Endothelial cell (in vitro differentiated cells): ENCODE measurements around the gene LGMN. TPM values are rescaled to one million over a fixed set of nuclear protein-coding genes. Genes with fewer than 3 reads are reported as not detected.

Experiments
- DNase-seq: peaks from one replicate; pipeline ENCODE4 v3.0.0; 2021; ENCODE audit warnings: low spot score
- H3K27ac Mint-ChIP-seq: one replicate; pipeline ENCODE4 v1.8.0; 2021; ENCODE audit warnings: mixed read lengths, inconsistent platforms; ENCODE audit not compliant: unreplicated experiment
- H3K27me3 Mint-ChIP-seq: one replicate; pipeline ENCODE4 v1.8.0; 2021; ENCODE audit warnings: mild to moderate bottlenecking, moderate library complexity, mixed read lengths, inconsistent platforms; ENCODE audit not compliant: unreplicated experiment
- H3K36me3 Mint-ChIP-seq: one replicate; pipeline ENCODE4 v1.8.0; 2021; ENCODE audit warnings: mild to moderate bottlenecking, low read depth, mixed read lengths, inconsistent platforms; ENCODE audit not compliant: unreplicated experiment
- H3K4me1 Mint-ChIP-seq: one replicate; pipeline ENCODE4 v1.8.0; 2021; ENCODE audit warnings: mild to moderate bottlenecking, mixed read lengths, inconsistent platforms; ENCODE audit not compliant: unreplicated experiment
- H3K4me3 Mint-ChIP-seq: one replicate; pipeline ENCODE4 v1.8.0; 2021; ENCODE audit warnings: mild to moderate bottlenecking, mixed read lengths, inconsistent platforms; ENCODE audit not compliant: unreplicated experiment
- H3K9me3 Mint-ChIP-seq: one replicate; pipeline ENCODE4 v1.8.0; 2021; ENCODE audit warnings: mixed read lengths, inconsistent platforms; ENCODE audit not compliant: unreplicated experiment
- total RNA-seq: library from RNA; stranded (reverse); fragmentation: NEBNext Ultra II Directional; extraction: Animal tissue kit (Norgen Biotek cat#: 25700); gene quantifications from one replicate; pipeline ENCODE4 v1.2.1, GENCODE V29; 2021; ENCODE audit not compliant: unreplicated experiment
- TF ChIP-seq, protein P1 (sequence below): fragments of 200-600 bp; sonication (generic); IDR thresholded peaks from one replicate; pipeline ENCODE4 v1.5.0; 2021; ENCODE audit warnings: antibody characterized with exemption; ENCODE audit not compliant: unreplicated experiment

LGMN gene
- total RNA-seq, 1 donor from 2014 or later = 97.6 TPM

- peaks cover 3% of the 10 kb centered on the region for H3K36me3 Mint-ChIP-seq
- TF ChIP-seq, protein P1, sequence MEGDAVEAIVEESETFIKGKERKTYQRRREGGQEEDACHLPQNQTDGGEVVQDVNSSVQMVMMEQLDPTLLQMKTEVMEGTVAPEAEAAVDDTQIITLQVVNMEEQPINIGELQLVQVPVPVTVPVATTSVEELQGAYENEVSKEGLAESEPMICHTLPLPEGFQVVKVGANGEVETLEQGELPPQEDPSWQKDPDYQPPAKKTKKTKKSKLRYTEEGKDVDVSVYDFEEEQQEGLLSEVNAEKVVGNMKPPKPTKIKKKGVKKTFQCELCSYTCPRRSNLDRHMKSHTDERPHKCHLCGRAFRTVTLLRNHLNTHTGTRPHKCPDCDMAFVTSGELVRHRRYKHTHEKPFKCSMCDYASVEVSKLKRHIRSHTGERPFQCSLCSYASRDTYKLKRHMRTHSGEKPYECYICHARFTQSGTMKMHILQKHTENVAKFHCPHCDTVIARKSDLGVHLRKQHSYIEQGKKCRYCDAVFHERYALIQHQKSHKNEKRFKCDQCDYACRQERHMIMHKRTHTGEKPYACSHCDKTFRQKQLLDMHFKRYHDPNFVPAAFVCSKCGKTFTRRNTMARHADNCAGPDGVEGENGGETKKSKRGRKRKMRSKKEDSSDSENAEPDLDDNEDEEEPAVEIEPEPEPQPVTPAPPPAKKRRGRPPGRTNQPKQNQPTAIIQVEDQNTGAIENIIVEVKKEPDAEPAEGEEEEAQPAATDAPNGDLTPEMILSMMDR = no peak
- H3K27me3 Mint-ChIP-seq = peaks cover 9% of the 10 kb centered on the region
- no peak overlapping the region for H3K27ac Mint-ChIP-seq
- no peak for DNase-seq
- H3K9me3 Mint-ChIP-seq = no peaks in the 10 kb centered on the region
- peaks cover 20% of the 10 kb centered on the region for H3K4me1 Mint-ChIP-seq
- H3K4me3 Mint-ChIP-seq = no peak overlapping the region
These were observed 4.2 kb downstream of the LGMN start for GRCh38 chr14:92744198-92744597.

- no peak overlapping the region for H3K4me3 Mint-ChIP-seq
- H3K36me3 Mint-ChIP-seq = peaks cover 9% of the 10 kb centered on the region
- no peak for DNase-seq
- H3K9me3 Mint-ChIP-seq = no peaks in the 10 kb centered on the region
- peaks cover 4% of the 10 kb centered on the region for H3K27me3 Mint-ChIP-seq
- H3K4me1 Mint-ChIP-seq = no peaks in the 10 kb centered on the region
- no peak overlapping the region for H3K27ac Mint-ChIP-seq
- TF ChIP-seq, protein P1 = no peak
These were observed 8.0 kb downstream of the LGMN start for GRCh38 chr14:92740440-92740839.

DNA sequence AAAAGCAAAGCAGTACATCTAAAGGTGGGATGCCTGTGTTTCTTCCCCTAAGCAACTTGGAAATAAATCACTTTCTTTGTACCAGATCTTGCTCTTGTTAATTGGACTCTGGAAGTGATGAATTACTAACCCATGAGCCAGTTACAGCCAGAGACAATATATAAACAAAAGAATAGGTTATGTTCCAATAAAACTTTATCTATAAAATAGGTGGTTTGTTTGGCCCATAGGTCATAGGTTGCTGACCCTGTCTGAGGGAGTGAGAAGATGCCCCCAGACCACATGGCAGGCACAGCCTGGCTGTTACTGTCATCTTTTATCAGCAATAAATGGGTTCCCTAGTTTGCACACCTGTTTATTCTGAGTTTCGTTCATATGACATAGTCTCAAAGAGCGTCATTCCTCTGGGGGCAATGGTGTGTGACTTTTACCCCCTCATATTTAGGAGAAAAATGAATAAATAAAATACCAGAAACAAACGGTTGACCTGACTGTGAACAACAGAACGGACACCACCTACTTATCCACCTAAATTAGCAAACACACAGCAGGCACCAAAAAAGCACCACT is 10.7 kb downstream of the LGMN start:
- DNase-seq = no peak
- H3K4me3 Mint-ChIP-seq = no peak overlapping the region
- no peaks in the 10 kb centered on the region for H3K9me3 Mint-ChIP-seq
- H3K36me3 Mint-ChIP-seq = peaks cover 9% of the 10 kb centered on the region
- H3K27ac Mint-ChIP-seq = no peak overlapping the region
- peaks cover 4% of the 10 kb centered on the region for H3K27me3 Mint-ChIP-seq
- H3K4me1 Mint-ChIP-seq = no peaks in the 10 kb centered on the region
- TF ChIP-seq, protein P1 = no peak

DNA sequence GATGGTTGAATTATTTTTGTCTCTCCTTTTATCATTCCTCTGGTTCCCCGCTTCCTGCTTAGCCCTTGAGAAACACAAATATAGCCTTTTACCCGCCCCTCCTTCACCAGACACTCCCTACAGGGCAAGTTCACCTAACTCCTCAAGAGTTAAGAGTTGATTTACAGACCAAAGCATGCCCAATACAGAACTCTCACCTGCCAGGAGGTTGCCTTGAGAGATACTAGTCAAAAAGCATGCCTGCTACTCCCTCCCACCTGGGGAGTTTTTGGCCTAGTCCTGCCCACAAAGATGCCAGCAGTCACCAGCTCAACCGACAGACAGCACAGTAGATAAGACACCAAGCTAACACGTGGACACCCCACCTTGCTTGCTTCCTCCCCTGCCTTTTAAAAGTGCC is 11.2 kb downstream of the LGMN start:
- TF ChIP-seq, protein P1 = no peak
- no peak for DNase-seq
- Mint-ChIP-seq H3K36me3 (peaks cover 14% of the 10 kb centered on the region), H3K9me3 (no peaks in the 10 kb centered on the region), H3K4me3 (no peak overlapping the region), H3K27me3 (peaks cover 4% of the 10 kb centered on the region), H3K4me1 (no peaks in the 10 kb centered on the region), H3K27ac (no peak overlapping the region)

DNA sequence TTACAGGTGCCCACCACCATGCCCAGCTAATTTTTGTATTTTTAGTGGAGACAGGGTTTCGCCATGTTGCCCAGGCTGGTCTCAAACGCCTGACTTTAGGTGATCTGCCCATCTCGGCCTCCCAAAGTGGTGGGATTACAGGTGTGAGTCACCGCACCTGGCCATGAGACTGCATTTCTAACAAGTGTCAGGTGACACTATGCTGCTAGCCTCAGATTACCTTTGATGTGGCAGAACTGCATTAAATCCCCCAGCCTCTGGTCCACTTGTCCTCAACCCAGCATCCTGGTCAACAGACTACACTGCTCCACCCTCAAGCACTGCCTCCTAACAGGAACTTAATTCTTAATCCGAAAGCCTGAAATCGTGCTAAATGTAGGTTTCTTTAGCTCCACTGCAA is 13.1 kb downstream of the LGMN start:
- Mint-ChIP-seq H3K9me3 (no peaks in the 10 kb centered on the region), H3K4me3 (no peak overlapping the region), H3K27me3 (peaks cover 4% of the 10 kb centered on the region), H3K27ac (no peak overlapping the region), H3K36me3 (peaks cover 29% of the 10 kb centered on the region), H3K4me1 (no peaks in the 10 kb centered on the region)
- TF ChIP-seq, protein P1 = no peak
- DNase-seq = no peak
